ENCODE results near the gene PCDHB15. TPM values are rescaled to one million over a fixed set of nuclear protein-coding genes. Genes with fewer than 3 reads are reported as not detected.

The PCDHB15 gene
- under 0.01 and 0.37 TPM in 2 replicates for total RNA-seq

DNA sequence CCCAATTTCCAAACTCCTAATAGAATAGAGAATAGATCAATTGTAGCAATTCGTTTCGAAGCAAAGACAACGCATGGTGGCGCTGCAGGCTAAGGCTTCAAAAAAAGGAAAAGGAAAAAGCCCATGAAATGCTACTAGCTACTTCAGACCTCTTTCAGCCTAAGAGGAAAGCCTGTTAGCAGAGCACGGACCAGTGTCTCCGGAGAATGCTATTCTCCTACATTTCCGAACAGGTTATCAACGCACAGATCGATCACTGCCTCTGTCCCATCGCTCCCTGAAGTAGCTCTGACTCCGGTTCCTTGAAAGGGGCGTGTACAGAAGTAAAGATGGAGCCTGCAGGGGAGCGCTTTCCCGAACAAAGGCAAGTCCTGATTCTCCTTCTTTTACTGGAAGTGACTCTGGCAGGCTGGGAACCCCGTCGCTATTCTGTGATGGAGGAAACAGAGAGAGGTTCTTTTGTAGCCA, at the start of gene PCDHB15:
TSS of gene PCDHB15 (plus strand) at position 146 of the 468 bp plus-strand sequence. CDS start at position 330, 184 bp downstream.

DNA sequence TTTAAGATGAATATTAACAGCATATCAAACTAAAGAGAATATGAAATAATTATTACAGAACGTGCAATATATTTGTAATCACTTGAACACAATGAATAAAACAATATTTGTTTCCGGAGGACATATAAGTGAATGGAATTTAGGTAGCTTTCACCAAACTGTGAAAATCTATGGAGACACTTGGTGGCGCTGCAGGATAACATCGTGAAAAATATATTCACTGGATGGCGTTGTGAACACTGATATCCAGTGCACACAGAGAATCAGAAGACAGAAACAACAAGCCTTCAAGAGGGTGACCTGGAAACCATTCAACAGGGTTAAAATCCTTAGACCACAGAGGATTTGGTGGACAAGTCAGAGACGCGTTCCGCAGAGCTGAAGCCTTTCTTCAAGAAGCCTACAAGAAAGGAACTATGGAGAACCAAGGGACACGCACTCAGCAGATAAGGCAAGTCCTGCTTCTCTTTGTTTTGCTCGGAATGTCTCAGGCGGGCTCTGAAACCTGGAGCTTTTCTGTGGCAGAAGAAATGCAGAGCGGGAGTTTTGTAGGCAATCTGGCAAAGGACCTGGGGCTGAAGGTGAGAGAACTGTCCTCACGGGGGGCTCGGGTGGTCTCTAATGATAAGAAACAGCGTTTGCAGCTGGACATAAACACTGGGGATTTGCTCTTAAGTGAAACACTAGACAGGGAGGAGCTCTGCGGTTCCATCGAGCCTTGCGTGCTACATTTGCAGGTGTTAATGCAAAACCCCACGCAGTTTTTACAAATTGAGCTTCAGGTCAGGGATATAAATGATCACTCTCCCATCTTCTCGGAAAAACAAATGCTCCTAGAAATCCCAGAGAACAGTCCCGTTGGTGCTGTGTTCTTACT, 45.6 kb upstream of the PCDHB15 start, which contains the start of gene PCDHB11:
TSS of gene PCDHB11 (plus strand) at position 269 of the 877 bp plus-strand sequence. CDS start at position 417, 148 bp downstream.

DNA sequence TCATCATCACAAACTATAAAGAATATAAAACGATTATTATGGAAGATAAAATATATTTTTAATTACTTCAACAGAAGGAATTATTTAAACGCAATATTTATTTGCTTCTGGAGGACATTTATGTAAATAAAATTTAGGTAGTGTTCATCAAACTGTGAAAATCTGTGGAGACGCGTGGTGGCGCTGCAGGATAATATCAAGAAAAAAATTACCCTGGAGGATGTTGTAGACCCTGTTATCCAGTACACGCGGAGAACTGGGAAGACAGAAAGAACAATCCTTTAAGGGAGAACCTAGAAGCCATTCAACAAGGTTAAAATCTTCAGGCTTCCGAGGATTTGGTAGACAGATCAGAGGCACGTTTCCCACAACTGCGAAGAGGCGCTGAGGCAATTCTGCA, 36.7 kb upstream of the PCDHB15 start, which contains the start of gene PCDHB12:
TSS of gene PCDHB12 (plus strand) at position 242 of the 400 bp plus-strand sequence. CDS start 189 bp downstream, outside the sequence.

DNA sequence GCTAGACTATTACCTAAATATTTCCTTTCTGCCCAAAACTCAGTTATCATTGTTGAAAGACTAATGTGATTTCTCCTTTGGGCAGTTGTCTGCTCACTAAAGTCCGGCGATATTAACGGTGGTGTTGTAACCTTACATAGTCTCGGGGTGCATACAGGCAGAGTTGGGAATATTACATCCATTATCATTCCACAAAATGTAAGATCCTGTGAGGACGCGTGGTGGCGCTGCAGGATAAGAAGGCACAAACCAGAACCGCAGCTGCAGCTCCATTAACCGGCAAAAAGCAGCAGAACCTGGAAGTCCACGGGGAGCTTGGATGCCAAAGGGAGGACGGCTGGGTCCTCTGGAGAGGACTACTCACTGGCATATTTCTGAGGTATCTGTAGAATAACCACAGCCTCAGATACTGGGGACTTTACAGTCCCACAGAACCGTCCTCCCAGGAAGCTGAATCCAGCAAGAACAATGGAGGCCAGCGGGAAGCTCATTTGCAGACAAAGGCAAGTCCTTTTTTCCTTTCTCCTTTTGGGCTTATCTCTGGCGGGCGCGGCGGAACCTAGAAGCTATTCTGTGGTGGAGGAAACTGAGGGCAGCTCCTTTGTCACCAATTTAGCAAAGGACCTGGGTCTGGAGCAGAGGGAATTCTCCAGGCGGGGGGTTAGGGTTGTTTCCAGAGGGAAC, 31.4 kb upstream of the PCDHB15 start, which contains the start of gene PCDHB13:
TSS of gene PCDHB13 (plus strand) at position 264 of the 684 bp plus-strand sequence. CDS start at position 469, 205 bp downstream.

DNA sequence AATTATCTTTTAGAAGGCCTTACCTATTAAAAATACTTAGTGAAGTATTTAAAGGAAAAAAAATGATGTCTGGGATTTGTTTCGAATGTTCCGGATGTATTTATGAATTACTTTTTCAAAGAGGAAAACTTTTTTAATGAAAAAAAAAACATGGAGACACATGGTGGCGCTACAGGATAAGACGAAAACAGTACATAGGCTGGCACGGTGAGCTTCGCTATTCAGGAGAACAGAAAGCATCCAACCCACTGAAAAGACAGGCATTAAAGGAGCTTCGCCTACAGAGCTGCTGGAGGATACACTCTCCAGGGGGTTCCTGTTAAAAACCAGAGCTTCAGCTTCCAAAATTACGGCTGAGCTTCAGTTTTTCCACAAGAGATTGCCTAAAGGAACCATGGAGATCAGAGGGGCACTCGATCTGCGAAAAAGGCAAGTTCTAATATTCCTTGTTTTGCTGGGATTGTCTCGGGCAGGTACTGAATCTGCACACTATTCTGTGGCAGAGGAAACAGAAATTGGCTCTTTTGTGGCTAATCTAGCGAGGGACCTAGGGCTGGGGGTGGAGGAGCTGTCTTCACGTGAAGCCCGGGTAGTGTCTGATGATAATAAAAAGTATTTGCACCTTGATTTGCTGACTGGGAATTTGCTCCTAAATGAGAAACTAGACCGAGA, 21.9 kb upstream of the PCDHB15 start, which contains the start of gene PCDHB14:
TSS of gene PCDHB14 (plus strand) at position 232 of the 672 bp plus-strand sequence. CDS start at position 395, 163 bp downstream.

Other genes with a start within 250 kb of the PCDHB15 start
- not detected in 2 replicates for gene PCDHB1, start 194.0 kb upstream of the PCDHB15 start, total RNA-seq
- 0.55 and 2.0 TPM in 2 replicates for gene PCDHB2, start 150.8 kb upstream of the PCDHB15 start, total RNA-seq
- 0.75 and 0.77 TPM in 2 replicates for gene PCDHB3, start 144.9 kb upstream of the PCDHB15 start, total RNA-seq
- under 0.01 and 0.12 TPM in 2 replicates for gene PCDHB4, start 123.6 kb upstream of the PCDHB15 start, total RNA-seq
- 0.22 and 0.50 TPM in 2 replicates for gene PCDHB5, start 110.2 kb upstream of the PCDHB15 start, total RNA-seq
- under 0.01 TPM in 2 replicates for gene PCDHB6, start 95.3 kb upstream of the PCDHB15 start, total RNA-seq
- 0.11 and 0.12 TPM in 2 replicates for gene PCDHB7, start 72.8 kb upstream of the PCDHB15 start, total RNA-seq
- 0.11 and 0.25 TPM in 2 replicates for gene PCDHB8, start 67.6 kb upstream of the PCDHB15 start, total RNA-seq
- 0.12 and 0.33 TPM in 2 replicates for gene PCDHB16, start 63.0 kb upstream of the PCDHB15 start, total RNA-seq
- under 0.01 TPM in 2 replicates for gene PCDHB9, start 58.2 kb upstream of the PCDHB15 start, total RNA-seq
- gene PCDHB10, start 53.0 kb upstream of the PCDHB15 start, total RNA-seq = 0.11 and 0.12 TPM in 2 replicates
- gene PCDHB11, start 45.8 kb upstream of the PCDHB15 start, total RNA-seq = under 0.01 TPM in 1 of 2 replicates, not detected in the other
- under 0.01 and 0.12 TPM in 2 replicates for gene PCDHB12, start 36.7 kb upstream of the PCDHB15 start, total RNA-seq
- under 0.01 and 0.12 TPM in 2 replicates for gene PCDHB13, start 31.5 kb upstream of the PCDHB15 start, total RNA-seq
- 0.11 and 0.12 TPM in 2 replicates for gene PCDHB14, start 22.1 kb upstream of the PCDHB15 start, total RNA-seq
- 0.50 and 0.66 TPM in 2 replicates for gene SLC25A2, start 58.7 kb downstream of the PCDHB15 start, total RNA-seq
- gene TAF7, start 75.4 kb downstream of the PCDHB15 start, total RNA-seq = 86.1 and 88.3 TPM in 2 replicates
- gene PCDHGA1, start 85.1 kb downstream of the PCDHB15 start, total RNA-seq = 0.22 and 0.62 TPM in 2 replicates
- 0.89 and 2.2 TPM in 2 replicates for gene PCDHGA2, start 93.4 kb downstream of the PCDHB15 start, total RNA-seq
- gene PCDHGA3, start 98.4 kb downstream of the PCDHB15 start, total RNA-seq = 0.22 and 0.87 TPM in 2 replicates
- gene PCDHGB1, start 104.7 kb downstream of the PCDHB15 start, total RNA-seq = 0.44 and 1.2 TPM in 2 replicates
- gene PCDHGA4, start 109.6 kb downstream of the PCDHB15 start, total RNA-seq = 2.2 and 5.2 TPM in 2 replicates
- 1.2 and 1.7 TPM in 2 replicates for gene PCDHGB2, start 114.6 kb downstream of the PCDHB15 start, total RNA-seq
- gene PCDHGA5, start 118.8 kb downstream of the PCDHB15 start, total RNA-seq = 0.55 and 0.87 TPM in 2 replicates
- 2.3 and 4.2 TPM in 2 replicates for gene PCDHGB3, start 124.8 kb downstream of the PCDHB15 start, total RNA-seq
- gene PCDHGA6, start 128.5 kb downstream of the PCDHB15 start, total RNA-seq = 1.7 and 3.2 TPM in 2 replicates
- gene PCDHGA7, start 137.3 kb downstream of the PCDHB15 start, total RNA-seq = 1.3 and 4.0 TPM in 2 replicates
- gene PCDHGB4, start 142.3 kb downstream of the PCDHB15 start, total RNA-seq = 11.3 and 20.9 TPM in 2 replicates
- gene PCDHGA8, start 147.2 kb downstream of the PCDHB15 start, total RNA-seq = 1.1 and 2.4 TPM in 2 replicates
- gene PCDHGB5, start 152.6 kb downstream of the PCDHB15 start, total RNA-seq = 16.2 and 25.0 TPM in 2 replicates
- gene PCDHGA9, start 157.4 kb downstream of the PCDHB15 start, total RNA-seq = 4.0 and 4.2 TPM in 2 replicates
- 2.4 and 2.9 TPM in 2 replicates for gene PCDHGB6, start 162.6 kb downstream of the PCDHB15 start, total RNA-seq
- 4.9 and 5.2 TPM in 2 replicates for gene PCDHGA10, start 167.6 kb downstream of the PCDHB15 start, total RNA-seq
- 6.0 and 7.4 TPM in 2 replicates for gene PCDHGB7, start 172.3 kb downstream of the PCDHB15 start, total RNA-seq
- gene PCDHGA11, start 175.7 kb downstream of the PCDHB15 start, total RNA-seq = 11.7 and 13.6 TPM in 2 replicates
- gene PCDHGA12, start 185.1 kb downstream of the PCDHB15 start, total RNA-seq = 15.5 and 21.5 TPM in 2 replicates
- 39.6 and 44.7 TPM in 2 replicates for gene PCDHGC3, start 230.6 kb downstream of the PCDHB15 start, total RNA-seq
- 2.2 and 2.4 TPM in 2 replicates for gene PCDHGC4, start 239.6 kb downstream of the PCDHB15 start, total RNA-seq
- gene PCDHGC5, start 243.7 kb downstream of the PCDHB15 start, total RNA-seq = 2.3 and 2.9 TPM in 2 replicates